AG08395 (cell line): ENCODE measurements around the gene YPEL5.

Experiments used
- DNase-seq: peaks from one replicate; pipeline ENCODE4 v3.0.0; 2012; ENCODE audit warnings: mixed read lengths, low spot score

The YPEL5 gene

GRCh38 chr2:30205456-30205855 is 58.6 kb downstream of the YPEL5 start:
- no peak for DNase-seq

DNA sequence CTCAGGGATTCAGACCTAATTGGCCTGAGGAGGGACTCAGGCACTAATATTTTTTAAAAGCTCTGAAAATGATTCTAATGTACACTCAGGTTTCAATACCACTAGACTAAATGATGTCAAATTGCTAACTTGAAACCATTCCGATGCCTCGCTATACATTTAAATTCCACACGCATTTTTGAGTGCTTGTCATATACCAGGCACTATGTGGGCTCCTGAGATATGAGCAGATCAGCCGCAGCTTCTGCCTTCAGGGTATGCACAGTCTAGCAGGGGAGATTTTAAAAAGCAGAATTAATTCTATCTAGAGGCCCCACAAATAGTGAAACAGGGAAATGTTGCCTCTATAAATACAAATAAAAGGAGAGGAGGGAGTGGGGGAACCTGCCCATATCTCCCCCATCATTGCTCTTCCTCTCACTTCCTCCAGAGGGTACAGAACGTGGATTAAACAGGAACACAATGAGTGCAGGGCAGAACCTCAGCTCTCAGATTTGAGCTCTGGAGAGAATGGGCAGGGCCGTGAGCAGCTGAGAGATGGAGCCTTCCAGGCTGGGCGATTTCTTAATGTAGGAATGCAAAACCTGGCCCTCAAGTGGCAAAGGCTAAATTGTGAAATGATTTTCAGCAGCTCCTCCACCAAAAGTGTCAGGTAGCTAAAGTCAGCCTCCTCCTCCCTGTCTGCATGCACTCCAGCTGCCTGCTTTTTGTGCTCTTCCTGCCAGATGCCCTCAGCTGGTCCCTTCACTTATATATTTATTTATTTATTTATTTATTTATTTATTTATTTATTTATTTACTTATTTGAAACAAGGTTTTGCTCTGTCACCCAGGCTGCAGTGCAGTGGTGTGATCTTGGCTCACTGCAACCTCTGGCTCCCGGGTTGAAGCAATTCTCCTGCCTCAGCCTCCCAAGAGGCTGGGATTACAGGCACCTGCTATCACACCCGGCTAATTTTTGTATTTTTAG is 59.9 kb downstream of the YPEL5 start:
- peak; percentile 4 for DNase-seq

DNA sequence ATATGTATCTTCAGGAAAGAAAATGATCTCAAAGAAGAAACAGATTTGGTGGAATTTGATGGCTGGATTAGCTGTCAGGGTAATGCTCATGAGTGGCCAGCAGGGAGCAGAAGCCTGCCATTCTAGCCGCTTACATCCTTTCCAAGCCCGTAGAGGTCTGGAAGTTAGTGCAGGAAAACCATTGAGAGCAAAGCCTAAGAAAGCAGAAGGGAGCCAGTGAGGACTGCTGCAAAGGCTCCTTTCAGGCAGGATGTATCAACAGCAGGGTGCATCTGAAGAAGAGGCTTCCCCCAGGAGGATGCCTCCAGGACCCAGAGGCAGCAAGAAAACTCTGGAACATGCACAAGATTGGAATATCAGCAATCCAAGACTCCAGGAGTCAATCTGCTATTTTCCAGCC is 61.6 kb downstream of the YPEL5 start:
- DNase-seq = peak; percentile 77

- DNase-seq = no peak
These were observed 62.4 kb downstream of the YPEL5 start for GRCh38 chr2:30209227-30209626.
